Fibroblast of upper back skin (primary cell): ENCODE measurements around the gene HBEGF.
"Not testable (repeated sequence)": the region's sequence is repeated elsewhere in the genome, so short reads cannot be mapped to it uniquely, and the experiment has no call there.

Source experiments
- DNase-seq: peaks from one replicate; pipeline ENCODE4 v3.0.0-alpha.2; 2013

The HBEGF gene

DNA sequence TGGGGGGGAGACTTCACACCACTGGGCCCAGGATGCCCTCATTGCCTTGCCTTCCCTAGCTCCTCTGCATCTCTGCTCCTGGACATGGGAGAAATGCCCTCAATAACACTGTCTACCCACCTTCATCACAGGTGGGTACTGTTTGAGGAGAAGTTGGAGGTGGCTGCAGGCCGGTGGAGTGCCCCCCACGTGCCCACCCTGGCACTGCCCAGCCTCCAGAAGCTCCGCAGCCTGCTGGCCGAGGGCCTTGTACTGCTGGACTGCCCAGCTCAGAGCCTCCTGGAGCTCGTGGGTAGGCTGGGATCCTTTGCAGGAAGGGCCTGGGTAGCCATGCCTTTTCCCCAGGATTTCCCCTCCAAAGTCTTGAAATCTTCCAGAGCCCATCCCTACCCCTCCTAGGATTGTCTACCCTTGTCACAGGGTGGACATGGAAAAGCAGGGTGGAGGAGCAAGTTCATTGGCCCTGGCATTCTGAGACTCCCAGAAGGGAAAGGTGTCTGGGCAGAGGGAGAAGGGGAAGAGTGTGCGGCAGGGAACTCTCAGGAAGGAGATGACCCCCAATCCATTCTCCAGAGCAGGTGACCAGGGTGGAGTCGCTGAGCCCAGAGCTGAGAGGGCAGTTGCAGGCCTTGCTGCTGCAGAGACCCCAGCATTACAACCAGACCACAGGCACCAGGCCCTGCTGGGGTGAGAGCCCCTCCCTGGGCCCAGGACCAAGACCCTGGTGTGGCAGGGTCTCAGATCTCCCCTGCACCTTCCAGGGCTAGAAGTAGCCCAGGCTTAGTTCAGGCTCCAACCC lies 14.5 kb upstream of the HBEGF start:
- no peak for DNase-seq

- no peak for DNase-seq
Measured at GRCh38 chr5:140360101-140360500, 13.7 kb upstream of the HBEGF start, which contains the start of gene SLC4A9. TSS of gene SLC4A9 (plus strand) at chr5:140360194. CDS start at chr5:140360237, 43 bp downstream.

GRCh38 chr5:140358738-140359310 lies 12.4 kb upstream of the HBEGF start:
- peak; percentile 41 for DNase-seq

GRCh38 chr5:140357726-140358093 lies 11.3 kb upstream of the HBEGF start:
- peak; percentile 83 for DNase-seq

GRCh38 chr5:140356853-140357725 lies 10.7 kb upstream of the HBEGF start:
- DNase-seq = no peak

DNA sequence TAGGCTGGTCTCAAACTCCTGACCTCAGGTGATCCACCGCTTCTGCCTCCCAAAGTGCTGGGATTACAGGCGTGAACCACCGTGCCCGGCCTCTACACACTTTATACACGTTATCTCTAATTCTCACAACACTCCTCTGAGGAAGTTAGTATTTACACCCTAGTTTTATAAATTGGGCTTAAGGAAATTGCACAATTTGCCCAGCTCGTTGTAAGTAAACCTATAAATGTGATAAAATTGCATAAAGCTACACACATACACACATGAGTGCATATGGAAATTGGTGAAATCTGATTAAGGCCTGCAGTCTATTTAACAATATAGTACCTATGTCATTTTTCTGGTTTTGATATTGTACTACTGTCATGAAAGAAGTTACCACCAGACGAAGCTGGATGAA lies 9.1 kb upstream of the HBEGF start:
- DNase-seq = no peak

- peak; percentile 75 for DNase-seq
Measured at GRCh38 chr5:140351609-140352334, 5.4 kb upstream of the HBEGF start.

DNA sequence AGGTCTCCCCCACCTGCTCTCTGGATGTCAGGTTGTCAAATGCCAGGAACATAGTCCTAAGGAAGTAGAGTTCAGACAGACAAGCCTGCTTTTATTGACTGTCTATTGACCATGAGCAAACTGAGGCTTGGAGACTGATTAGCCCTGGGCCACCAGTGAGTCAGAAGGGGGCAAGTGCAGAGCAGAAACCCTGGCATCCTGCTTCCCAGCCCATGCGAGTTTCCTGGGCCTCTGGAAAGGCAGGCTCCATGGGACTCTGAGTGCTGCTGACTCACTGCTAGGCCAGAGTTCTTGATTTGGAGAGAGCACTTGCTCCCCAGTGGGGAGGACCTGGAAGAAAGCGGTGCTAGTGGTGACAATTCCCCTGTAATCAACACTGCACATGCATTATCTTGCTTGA lies 2.8 kb upstream of the HBEGF start:
- DNase-seq = no peak

GRCh38 chr5:140348104-140348503 lies 1.7 kb upstream of the HBEGF start:
- DNase-seq = no peak

DNA sequence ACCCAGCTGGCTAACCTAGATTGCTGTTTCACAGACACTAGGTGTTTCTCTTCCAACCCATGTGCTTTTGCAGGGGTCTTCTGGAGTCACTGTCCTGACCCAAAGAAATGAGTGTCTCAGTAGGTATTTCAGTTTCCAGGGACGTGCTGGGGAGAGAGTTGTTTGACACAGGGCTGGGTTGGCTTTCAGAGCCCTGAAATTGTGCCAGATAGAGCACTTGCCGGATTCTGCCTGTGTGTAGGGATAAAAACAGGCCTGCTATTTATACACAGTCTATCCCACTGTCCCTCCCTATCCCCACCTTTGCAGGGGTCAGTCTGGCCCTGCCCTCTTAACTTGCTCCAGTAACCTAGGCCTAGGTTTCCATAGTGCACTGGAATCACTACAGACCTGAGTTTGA lies 957 bp upstream of the HBEGF start:
- DNase-seq = no peak

- peak; percentile 55 for DNase-seq
Measured at GRCh38 chr5:140345919-140346347, 470 bp downstream of the HBEGF start.

GRCh38 chr5:140344683-140345423 lies 1.6 kb downstream of the HBEGF start:
- no peak for DNase-seq

DNA sequence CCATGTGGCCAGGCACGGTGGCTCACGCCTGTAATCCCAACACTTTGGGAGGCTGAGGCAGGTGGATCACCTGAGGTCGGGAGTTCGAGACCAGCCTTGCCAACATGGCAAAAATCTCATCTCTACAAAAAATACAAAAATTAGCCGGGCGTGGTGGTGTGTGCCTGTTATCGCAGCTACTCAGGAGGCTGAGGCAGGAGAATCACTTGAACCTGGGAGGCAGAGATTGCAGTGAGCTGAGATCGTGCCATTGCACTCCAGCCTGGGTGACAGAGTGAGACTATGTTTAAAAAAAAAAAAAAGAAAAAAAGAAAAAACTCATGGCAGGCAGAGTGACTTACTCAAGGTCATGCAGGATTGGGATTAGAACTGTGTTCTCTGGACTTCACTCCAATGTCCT lies 2.6 kb downstream of the HBEGF start:
- not testable (repeated sequence) for DNase-seq

DNA sequence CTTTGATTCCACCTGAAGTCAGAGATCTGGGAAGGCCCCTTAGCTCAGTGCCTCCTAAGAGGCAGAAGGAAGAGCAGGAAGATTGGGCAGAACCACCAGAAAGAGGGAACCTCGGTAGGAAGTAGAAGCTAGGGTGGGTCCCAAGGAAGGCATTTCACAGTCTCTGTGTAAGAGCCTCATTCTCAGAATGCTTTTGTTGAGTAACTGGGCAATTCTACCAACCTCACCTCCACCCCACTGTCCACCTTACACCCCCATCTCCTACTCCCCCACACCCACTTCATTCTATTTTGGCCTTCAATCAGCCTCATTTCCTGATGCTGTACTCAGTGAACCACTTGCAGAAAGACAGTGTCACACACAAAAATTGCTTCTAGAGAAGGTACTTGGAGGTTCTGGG lies 3.5 kb downstream of the HBEGF start:
- DNase-seq = no peak

DNA sequence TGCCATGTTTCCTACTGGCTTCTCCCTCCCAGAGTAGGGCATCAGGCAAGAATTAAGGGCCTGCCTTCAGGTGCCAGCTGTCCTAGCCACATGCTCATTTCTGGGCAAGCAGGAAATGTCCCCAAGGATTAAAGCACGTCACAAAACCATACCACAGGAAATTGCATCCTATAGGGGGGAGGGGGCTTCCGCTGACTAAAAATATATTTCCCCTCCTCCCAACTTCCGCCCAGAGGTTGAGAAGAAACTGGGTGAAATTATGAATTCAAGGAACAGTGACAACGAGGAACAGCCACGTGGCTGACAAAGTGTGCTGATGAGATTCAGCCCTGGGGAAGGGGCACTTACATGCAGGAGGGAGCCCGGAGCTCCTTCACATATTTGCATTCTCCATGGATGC lies 4.1 kb downstream of the HBEGF start:
- DNase-seq = no peak

DNA sequence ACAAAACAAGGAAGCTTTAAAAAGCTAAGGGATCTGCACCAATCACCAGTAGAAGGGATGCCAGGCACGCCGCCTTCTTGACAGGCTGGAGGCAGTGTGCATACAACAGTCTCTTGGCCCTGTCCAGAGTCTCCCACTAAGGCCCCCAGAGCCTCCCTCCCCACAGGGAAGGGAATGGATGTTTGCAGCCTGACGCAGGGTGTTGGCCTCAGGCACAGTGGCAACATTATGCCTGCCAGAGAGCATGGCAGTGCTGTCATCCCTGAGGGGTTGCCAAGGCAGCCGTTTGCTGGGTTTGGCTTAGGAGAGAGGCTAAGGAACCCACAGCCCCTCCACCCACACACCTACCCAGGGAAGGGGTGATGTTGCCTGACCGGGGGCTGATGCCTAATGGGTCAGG lies 4.8 kb downstream of the HBEGF start:
- DNase-seq = no peak

- no peak for DNase-seq
Measured at GRCh38 chr5:140340605-140341121, 5.7 kb downstream of the HBEGF start.

DNA sequence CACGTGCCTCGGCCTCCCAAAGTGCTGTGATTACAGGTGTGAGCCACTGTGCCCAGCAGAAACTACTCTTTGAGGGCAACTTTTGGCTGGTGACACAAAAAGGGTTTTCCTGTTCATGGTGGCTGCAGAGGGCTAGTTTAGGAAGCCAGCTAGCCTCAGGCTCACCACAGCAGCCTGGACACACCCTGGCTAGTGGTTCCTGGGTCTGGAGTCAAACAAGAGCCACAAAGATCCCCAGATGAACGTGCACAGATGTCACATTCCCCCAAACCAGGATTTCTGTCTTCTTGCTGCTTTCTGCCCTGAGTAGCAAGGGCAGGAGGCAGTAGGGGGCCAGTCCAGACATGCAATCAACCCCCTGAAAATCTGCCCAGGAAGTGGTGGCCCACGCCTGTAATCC lies 6.8 kb downstream of the HBEGF start:
- no peak for DNase-seq

- no peak for DNase-seq
Measured at GRCh38 chr5:140338908-140339307, 7.5 kb downstream of the HBEGF start.

- peak; percentile 47 for DNase-seq
Measured at GRCh38 chr5:140338336-140338735, 8.1 kb downstream of the HBEGF start.

GRCh38 chr5:140337880-140338279 lies 8.5 kb downstream of the HBEGF start:
- DNase-seq = no peak

GRCh38 chr5:140336388-140336787 lies 10.0 kb downstream of the HBEGF start:
- no peak for DNase-seq
